ENCODE measurements around the gene TRAF4.

The TRAF4 gene

GRCh38 chr17:28703552-28704218 lies 40.1 kb upstream of the TRAF4 start:
- TF ChIP-seq, protein P1, sequence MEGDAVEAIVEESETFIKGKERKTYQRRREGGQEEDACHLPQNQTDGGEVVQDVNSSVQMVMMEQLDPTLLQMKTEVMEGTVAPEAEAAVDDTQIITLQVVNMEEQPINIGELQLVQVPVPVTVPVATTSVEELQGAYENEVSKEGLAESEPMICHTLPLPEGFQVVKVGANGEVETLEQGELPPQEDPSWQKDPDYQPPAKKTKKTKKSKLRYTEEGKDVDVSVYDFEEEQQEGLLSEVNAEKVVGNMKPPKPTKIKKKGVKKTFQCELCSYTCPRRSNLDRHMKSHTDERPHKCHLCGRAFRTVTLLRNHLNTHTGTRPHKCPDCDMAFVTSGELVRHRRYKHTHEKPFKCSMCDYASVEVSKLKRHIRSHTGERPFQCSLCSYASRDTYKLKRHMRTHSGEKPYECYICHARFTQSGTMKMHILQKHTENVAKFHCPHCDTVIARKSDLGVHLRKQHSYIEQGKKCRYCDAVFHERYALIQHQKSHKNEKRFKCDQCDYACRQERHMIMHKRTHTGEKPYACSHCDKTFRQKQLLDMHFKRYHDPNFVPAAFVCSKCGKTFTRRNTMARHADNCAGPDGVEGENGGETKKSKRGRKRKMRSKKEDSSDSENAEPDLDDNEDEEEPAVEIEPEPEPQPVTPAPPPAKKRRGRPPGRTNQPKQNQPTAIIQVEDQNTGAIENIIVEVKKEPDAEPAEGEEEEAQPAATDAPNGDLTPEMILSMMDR (IDR thresholded peaks at IDR 0.05) = no peak

GRCh38 chr17:28704219-28704858 lies 39.5 kb upstream of the TRAF4 start:
- TF ChIP-seq, protein P1 (IDR thresholded peaks at IDR 0.05) = no peak

DNA sequence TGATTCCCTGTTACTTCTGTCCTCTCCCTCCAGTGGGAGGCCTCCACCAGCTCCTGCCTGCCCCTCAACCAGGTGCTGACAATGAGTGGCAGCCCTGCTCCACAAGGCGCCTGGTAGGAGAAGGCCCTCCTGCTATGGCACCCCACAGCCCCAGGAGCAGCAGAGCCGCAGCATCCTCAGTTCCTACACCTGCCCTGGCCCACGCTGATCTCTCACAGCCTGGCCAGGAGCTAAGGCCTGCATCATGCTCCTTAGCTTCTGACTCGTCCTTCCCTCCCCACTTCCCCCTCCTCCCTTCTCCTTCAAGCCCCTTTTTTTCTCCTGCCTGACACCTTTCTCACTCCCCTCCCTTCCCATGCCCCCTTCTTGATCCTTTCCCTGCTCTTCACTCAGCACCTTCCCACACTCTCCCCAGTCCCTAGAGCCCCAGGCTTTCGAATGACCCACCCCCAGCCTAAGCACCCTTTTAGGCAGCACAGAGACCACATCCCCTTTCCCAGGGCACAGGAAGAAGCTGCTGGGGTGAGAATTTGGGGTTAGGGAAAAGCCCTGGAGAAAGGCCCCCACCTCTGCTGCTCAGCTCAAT lies 38.6 kb upstream of the TRAF4 start:
- TF ChIP-seq, protein P1 (IDR thresholded peaks at IDR 0.05) = no peak

DNA sequence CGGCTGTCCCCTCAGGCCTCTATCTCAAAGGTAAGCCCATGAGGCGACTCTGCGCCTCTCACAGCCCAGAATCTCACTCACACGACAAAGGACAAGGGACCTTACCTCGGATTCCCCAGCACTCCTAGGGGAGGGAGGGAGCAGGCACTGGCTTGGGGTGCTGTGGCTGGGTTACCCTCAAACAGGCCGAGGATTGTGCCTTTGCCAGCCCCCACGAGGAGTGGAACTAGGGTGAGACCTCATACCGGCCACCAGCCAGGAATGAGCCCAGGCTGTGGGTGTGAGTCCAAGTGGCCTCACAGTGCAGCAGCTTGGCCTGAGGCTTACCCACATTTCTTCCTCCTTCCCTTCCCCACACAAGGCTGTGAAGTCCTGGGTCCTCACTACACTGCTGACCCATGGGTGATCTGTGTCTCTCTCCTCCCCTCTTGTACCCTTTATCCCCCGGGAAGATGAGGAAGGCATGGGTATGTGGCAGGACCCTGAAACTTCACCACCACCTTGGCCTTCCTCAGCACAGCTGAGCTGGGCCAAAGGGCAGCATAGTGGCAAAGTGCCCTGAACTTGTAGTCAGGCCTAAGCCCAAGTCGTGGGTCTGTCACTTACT lies 38.0 kb upstream of the TRAF4 start:
- TF ChIP-seq, protein P1 (IDR thresholded peaks at IDR 0.05) = no peak

- TF ChIP-seq, protein P1 (IDR thresholded peaks at IDR 0.05) = no peak
Observed at GRCh38 chr17:28706471-28707338, 37.1 kb upstream of the TRAF4 start.

- TF ChIP-seq, protein P1 (IDR thresholded peaks at IDR 0.05) = no peak
Observed at GRCh38 chr17:28707339-28707720, 36.5 kb upstream of the TRAF4 start.

Measured in LNCAP (cell line).